Measurements from ENCODE around the gene BARX2. TPM values are rescaled to one million over a fixed set of nuclear protein-coding genes. Genes with fewer than 3 reads are reported as not detected.

The BARX2 gene
- polyA plus RNA-seq, 1 of the 3 experiments (the other 2 are of a cell fraction): not detected

DNA sequence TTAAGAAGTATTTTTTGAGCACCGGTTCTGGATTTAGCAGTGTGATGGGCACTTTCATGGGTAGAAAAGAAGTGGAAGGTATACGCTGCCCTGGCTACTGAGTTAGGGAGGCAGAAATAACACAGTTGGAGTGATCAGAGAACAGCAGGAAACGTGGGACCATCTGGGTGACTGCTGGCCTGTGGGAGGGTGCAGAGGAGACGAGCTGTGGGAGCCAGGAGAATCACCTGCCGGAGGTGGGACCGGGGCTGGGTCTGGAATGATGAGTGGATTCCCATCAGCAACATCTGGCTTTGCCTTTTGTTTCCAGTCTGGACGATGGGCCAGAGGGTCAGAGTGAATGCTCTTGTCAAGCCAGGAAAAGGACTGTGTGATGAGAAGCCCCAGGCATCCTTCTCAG, 66.5 kb downstream of the BARX2 start:
- 45% methylated on average over 7 of the region's 7 CpGs for WGBS (ENCODE audit: low lambda C conversion rate)
- ChIA-PET CTCF (no interaction called here), POLR2A (no interaction called here)
- Histone ChIP-seq H3K79me2 (ENCODE audit: insufficient read depth) (no peaks in the 10 kb centered on the region), H3K9ac (no peak overlapping the region), H3K9me3 (no peaks in the 10 kb centered on the region), H2AFZ (ENCODE audit: low read depth) (no peak overlapping the region), H4K20me1 (ENCODE audit: insufficient read depth) (no peaks in the 10 kb centered on the region), H3K9me2 (no peaks in the 10 kb centered on the region), H3K36me3 (replicated peaks in 1 of 2; ENCODE audit: control insufficient read depth in 1 of 2, insufficient read depth in 2 of 2, low read length in 1 of 2) (no peaks in the 10 kb centered on the region), H3K27ac (ENCODE audit: low read depth in 2 of 2, low read length in 1 of 2) (no peak overlapping the region), H3K4me3 (ENCODE audit: low read depth in 2 of 2, low read length in 1 of 2) (no peak overlapping the region), H3K4me2 (no peak overlapping the region), H3K4me1 (ENCODE audit: control insufficient read depth in 1 of 2, insufficient read depth in 2 of 2, low read depth in 1 of 2, low read length in 1 of 2) (no peaks in the 10 kb centered on the region), H3F3A (replicated peaks; ENCODE audit: insufficient read depth) (no peaks in the 10 kb centered on the region), H3K27me3 (ENCODE audit: insufficient read depth) (peaks cover 5% of the 10 kb centered on the region; the same call in 1 of the 2 replicates)
- TF ChIP-seq, protein P1, sequence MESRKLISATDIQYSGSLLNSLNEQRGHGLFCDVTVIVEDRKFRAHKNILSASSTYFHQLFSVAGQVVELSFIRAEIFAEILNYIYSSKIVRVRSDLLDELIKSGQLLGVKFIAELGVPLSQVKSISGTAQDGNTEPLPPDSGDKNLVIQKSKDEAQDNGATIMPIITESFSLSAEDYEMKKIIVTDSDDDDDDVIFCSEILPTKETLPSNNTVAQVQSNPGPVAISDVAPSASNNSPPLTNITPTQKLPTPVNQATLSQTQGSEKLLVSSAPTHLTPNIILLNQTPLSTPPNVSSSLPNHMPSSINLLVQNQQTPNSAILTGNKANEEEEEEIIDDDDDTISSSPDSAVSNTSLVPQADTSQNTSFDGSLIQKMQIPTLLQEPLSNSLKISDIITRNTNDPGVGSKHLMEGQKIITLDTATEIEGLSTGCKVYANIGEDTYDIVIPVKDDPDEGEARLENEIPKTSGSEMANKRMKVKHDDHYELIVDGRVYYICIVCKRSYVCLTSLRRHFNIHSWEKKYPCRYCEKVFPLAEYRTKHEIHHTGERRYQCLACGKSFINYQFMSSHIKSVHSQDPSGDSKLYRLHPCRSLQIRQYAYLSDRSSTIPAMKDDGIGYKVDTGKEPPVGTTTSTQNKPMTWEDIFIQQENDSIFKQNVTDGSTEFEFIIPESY (IDR thresholded peaks at IDR 0.05; ENCODE audit: borderline replicate concordance, low read depth): no peak
- TF ChIP-seq NRF1 (IDR thresholded peaks at IDR 0.05; ENCODE audit: low read depth, low read length): no peak
- TF ChIP-seq SIN3A (IDR thresholded peaks at IDR 0.05; ENCODE audit: borderline replicate concordance, low read depth, low read length): no peak
- TF ChIP-seq POLR2AphosphoS5 (IDR thresholded peaks at IDR 0.05; ENCODE audit: low read depth, low read length): no peak
- TF ChIP-seq, protein P2, sequence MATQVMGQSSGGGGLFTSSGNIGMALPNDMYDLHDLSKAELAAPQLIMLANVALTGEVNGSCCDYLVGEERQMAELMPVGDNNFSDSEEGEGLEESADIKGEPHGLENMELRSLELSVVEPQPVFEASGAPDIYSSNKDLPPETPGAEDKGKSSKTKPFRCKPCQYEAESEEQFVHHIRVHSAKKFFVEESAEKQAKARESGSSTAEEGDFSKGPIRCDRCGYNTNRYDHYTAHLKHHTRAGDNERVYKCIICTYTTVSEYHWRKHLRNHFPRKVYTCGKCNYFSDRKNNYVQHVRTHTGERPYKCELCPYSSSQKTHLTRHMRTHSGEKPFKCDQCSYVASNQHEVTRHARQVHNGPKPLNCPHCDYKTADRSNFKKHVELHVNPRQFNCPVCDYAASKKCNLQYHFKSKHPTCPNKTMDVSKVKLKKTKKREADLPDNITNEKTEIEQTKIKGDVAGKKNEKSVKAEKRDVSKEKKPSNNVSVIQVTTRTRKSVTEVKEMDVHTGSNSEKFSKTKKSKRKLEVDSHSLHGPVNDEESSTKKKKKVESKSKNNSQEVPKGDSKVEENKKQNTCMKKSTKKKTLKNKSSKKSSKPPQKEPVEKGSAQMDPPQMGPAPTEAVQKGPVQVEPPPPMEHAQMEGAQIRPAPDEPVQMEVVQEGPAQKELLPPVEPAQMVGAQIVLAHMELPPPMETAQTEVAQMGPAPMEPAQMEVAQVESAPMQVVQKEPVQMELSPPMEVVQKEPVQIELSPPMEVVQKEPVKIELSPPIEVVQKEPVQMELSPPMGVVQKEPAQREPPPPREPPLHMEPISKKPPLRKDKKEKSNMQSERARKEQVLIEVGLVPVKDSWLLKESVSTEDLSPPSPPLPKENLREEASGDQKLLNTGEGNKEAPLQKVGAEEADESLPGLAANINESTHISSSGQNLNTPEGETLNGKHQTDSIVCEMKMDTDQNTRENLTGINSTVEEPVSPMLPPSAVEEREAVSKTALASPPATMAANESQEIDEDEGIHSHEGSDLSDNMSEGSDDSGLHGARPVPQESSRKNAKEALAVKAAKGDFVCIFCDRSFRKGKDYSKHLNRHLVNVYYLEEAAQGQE (IDR thresholded peaks at IDR 0.05; ENCODE audit: low read depth, low read length): no peak
- no peak for TF ChIP-seq FOXJ3 (CRISPR knock-in tag; IDR thresholded peaks at IDR 0.05)
- no peak for TF ChIP-seq RXRA (IDR thresholded peaks at IDR 0.05; ENCODE audit: borderline replicate concordance, low read depth)
- TF ChIP-seq, protein P3, sequence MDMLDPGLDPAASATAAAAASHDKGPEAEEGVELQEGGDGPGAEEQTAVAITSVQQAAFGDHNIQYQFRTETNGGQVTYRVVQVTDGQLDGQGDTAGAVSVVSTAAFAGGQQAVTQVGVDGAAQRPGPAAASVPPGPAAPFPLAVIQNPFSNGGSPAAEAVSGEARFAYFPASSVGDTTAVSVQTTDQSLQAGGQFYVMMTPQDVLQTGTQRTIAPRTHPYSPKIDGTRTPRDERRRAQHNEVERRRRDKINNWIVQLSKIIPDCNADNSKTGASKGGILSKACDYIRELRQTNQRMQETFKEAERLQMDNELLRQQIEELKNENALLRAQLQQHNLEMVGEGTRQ (IDR thresholded peaks at IDR 0.05; ENCODE audit: borderline replicate concordance, low read depth, low read length): no peak
- no peak for TF ChIP-seq RAD21 (IDR thresholded peaks at IDR 0.05; ENCODE audit: low read length)
- TF ChIP-seq TCF12 (IDR thresholded peaks at IDR 0.05): no peak
- no peak for TF ChIP-seq CHD2 (IDR thresholded peaks at IDR 0.05; ENCODE audit: low read length, partially characterized antibody)
- no peak for TF ChIP-seq FOXM1 (IDR thresholded peaks at IDR 0.05; ENCODE audit: low read depth)
- TF ChIP-seq JUND (IDR thresholded peaks at IDR 0.05): no peak
- TF ChIP-seq SMC3 (IDR thresholded peaks at IDR 0.05; ENCODE audit: low read depth, low read length): no peak
- no peak for TF ChIP-seq YY1 (IDR thresholded peaks at IDR 0.05; ENCODE audit: low read depth)
- no peak for TF ChIP-seq FOSL2 (IDR thresholded peaks at IDR 0.05; ENCODE audit: borderline replicate concordance, low read depth)
- TF ChIP-seq, protein P4, sequence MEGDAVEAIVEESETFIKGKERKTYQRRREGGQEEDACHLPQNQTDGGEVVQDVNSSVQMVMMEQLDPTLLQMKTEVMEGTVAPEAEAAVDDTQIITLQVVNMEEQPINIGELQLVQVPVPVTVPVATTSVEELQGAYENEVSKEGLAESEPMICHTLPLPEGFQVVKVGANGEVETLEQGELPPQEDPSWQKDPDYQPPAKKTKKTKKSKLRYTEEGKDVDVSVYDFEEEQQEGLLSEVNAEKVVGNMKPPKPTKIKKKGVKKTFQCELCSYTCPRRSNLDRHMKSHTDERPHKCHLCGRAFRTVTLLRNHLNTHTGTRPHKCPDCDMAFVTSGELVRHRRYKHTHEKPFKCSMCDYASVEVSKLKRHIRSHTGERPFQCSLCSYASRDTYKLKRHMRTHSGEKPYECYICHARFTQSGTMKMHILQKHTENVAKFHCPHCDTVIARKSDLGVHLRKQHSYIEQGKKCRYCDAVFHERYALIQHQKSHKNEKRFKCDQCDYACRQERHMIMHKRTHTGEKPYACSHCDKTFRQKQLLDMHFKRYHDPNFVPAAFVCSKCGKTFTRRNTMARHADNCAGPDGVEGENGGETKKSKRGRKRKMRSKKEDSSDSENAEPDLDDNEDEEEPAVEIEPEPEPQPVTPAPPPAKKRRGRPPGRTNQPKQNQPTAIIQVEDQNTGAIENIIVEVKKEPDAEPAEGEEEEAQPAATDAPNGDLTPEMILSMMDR (IDR thresholded peaks at IDR 0.05): no peak
- no peak for DNase-seq
